A673 (cell line): ENCODE measurements around the gene AANAT.

ENCODE experiments used
- CTCF ChIP-seq: fragments of 300-800, 200-600 bp; sonication (generic); conservative IDR thresholded peaks from 2 replicates; pipeline ENCODE4 v1.5.1; 2017; ENCODE audit warnings: low read depth, mild to moderate bottlenecking, antibody characterized with exemption, low read length, moderate library complexity, mixed read lengths
- EZH2 ChIP-seq: fragments of 200-600 bp; sonication (generic); IDR thresholded peaks from 2 replicates; pipeline ENCODE4 v1.6.1; 2017; ENCODE audit warnings: borderline replicate concordance, low read depth, mild to moderate bottlenecking, mixed read lengths, antibody characterized with exemption, low read length; ENCODE audit not compliant: poor library complexity, severe bottlenecking

GRCh38 chr17:76492989-76493501 lies 25.6 kb downstream of the AANAT start:
- TF ChIP-seq CTCF: no peak
- no peak for TF ChIP-seq EZH2
